Thoracic aorta (tissue), 2 donors: ENCODE data around the gene ETS2. TPM values are rescaled to one million over a fixed set of nuclear protein-coding genes. Genes with fewer than 3 reads are reported as not detected.

Source experiments
- ATAC-seq: fragments of 150-250 bp; one replicate; pipeline ENCODE4 v1.8.0; 2017; ENCODE audit warnings: low read depth; ENCODE audit not compliant: insufficient number of reproducible peaks, low FRiP score
- DNase-seq: peaks from one replicate; pipeline ENCODE4 v3.0.0-alpha.2; 2020; ENCODE audit warnings: low spot score
- H3K27ac ChIP-seq, 2 donors: fragments of 200-600 bp; sonication (generic); 1 replicate in 1 of 2; 2 replicates in 1 of 2; pipeline ENCODE4 v1.5.1; 2016; ENCODE audit warnings: mild to moderate bottlenecking in 2 of 2, moderate library complexity in 2 of 2
- H3K27me3 ChIP-seq: fragments of 200-600 bp; sonication (generic); replicated peaks from 2 replicates; pipeline ENCODE4 v1.6.0; 2016; ENCODE audit warnings: mild to moderate bottlenecking; ENCODE audit not compliant: insufficient read depth
- H3K36me3 ChIP-seq: fragments of 200-600 bp; sonication (generic); one replicate; pipeline ENCODE4 v1.5.1; 2016
- H3K4me1 ChIP-seq, 2 donors: fragments of 200-600 bp; sonication (generic); 1 replicate in 1 of 2; 2 replicates in 1 of 2; pipeline versions ENCODE4 v1.5.1 to v1.6.0; 2016; ENCODE audit warnings: low read depth in 2 of 2, mild to moderate bottlenecking in 1 of 2; ENCODE audit not compliant: control insufficient read depth in 1 of 2
- H3K4me3 ChIP-seq: fragments of 200-600 bp; sonication (generic); 2 replicates; pipeline ENCODE4 v1.5.1; 2016; ENCODE audit warnings: mild to moderate bottlenecking
- H3K9me3 ChIP-seq: fragments of 200-600 bp; sonication (generic); 2 replicates; pipeline ENCODE4 v1.5.1; 2016
- CTCF ChIP-seq: fragments of 200-600 bp; sonication (generic); IDR thresholded peaks from one replicate; pipeline ENCODE4 v1.5.1; 2019; ENCODE audit warnings: antibody characterized with exemption
- total RNA-seq, 2 donors: library from RNA; depleted of rRNA; stranded (reverse); fragments of >200 nt; gene quantifications; one replicate each; pipeline versions ENCODE4 v1.1.0 to v1.2.3, GENCODE V29; 2016

The ETS2 gene
- total RNA-seq, 2 donors from 2014 or later = 120 to 226 TPM

GRCh38 chr21:38787461-38788274 is 18.1 kb upstream of the ETS2 start:
- DNase-seq (no peak), ATAC-seq (no peak)
- H3K36me3 ChIP-seq = no peaks in the 10 kb centered on the region
- no peak overlapping the region for H3K4me3 ChIP-seq
- H3K9me3 ChIP-seq = no peaks in the 10 kb centered on the region
- TF ChIP-seq CTCF = no peak
- H3K27ac ChIP-seq = no peak overlapping the region
- no peaks in the 10 kb centered on the region for H3K4me1 ChIP-seq
- H3K27me3 ChIP-seq = no peaks in the 10 kb centered on the region

GRCh38 chr21:38788275-38788905 is 17.3 kb upstream of the ETS2 start:
- no peak for DNase-seq

GRCh38 chr21:38789275-38789674 is 16.5 kb upstream of the ETS2 start:
- H3K36me3 ChIP-seq = no peaks in the 10 kb centered on the region
- TF ChIP-seq CTCF = no peak
- H3K9me3 ChIP-seq = no peaks in the 10 kb centered on the region

More at GRCh38 chr21:38788275-38788905, 17.3 kb upstream of the ETS2 start:
- H3K27ac ChIP-seq = no peak overlapping the region
- H3K4me3 ChIP-seq = no peak overlapping the region
- no peaks in the 10 kb centered on the region for H3K36me3 ChIP-seq
- H3K9me3 ChIP-seq = no peaks in the 10 kb centered on the region
- H3K27me3 ChIP-seq = no peaks in the 10 kb centered on the region
- ATAC-seq = no peak
- no peaks in the 10 kb centered on the region for H3K4me1 ChIP-seq
- TF ChIP-seq CTCF = no peak

GRCh38 chr21:38790059-38790458 is 15.7 kb upstream of the ETS2 start:
- no peak overlapping the region for H3K4me3 ChIP-seq
- peaks cover 0 to 5% of the 10 kb centered on the region in 2 donors for H3K4me1 ChIP-seq
- DNase-seq (no peak), ATAC-seq (no peak)
- no peaks in the 10 kb centered on the region for H3K9me3 ChIP-seq
- no peak for TF ChIP-seq CTCF
- H3K27me3 ChIP-seq = no peaks in the 10 kb centered on the region
- H3K27ac ChIP-seq = no peak overlapping the region
- no peaks in the 10 kb centered on the region for H3K36me3 ChIP-seq

More at GRCh38 chr21:38789275-38789674, 16.5 kb upstream of the ETS2 start:
- no peak overlapping the region for H3K4me3 ChIP-seq
- H3K27me3 ChIP-seq = no peaks in the 10 kb centered on the region
- DNase-seq (no peak), ATAC-seq (no peak)
- no peak overlapping the region for H3K27ac ChIP-seq
- H3K4me1 ChIP-seq = no peaks in the 10 kb centered on the region

- Histone ChIP-seq H3K4me1 (peaks cover 0 to 5% of the 10 kb centered on the region in 2 donors), H3K27ac (no peak overlapping the region), H3K36me3 (no peaks in the 10 kb centered on the region), H3K9me3 (no peaks in the 10 kb centered on the region), H3K27me3 (no peaks in the 10 kb centered on the region), H3K4me3 (no peak overlapping the region)
- ATAC-seq (no peak), DNase-seq (no peak)
- TF ChIP-seq CTCF = no peak
Measured at GRCh38 chr21:38790961-38791360, 14.8 kb upstream of the ETS2 start.
